ENCODE results near the gene FHIP1A. TPM values are rescaled to one million over a fixed set of nuclear protein-coding genes. Genes with fewer than 3 reads are reported as not detected.
A peak's percentile ranks its signal among the peaks of the same experiment; 100 is the strongest.

Gene FHIP1A
- polyA plus RNA-seq, 3 donors = 0.01 TPM; not detected in 2

DNA sequence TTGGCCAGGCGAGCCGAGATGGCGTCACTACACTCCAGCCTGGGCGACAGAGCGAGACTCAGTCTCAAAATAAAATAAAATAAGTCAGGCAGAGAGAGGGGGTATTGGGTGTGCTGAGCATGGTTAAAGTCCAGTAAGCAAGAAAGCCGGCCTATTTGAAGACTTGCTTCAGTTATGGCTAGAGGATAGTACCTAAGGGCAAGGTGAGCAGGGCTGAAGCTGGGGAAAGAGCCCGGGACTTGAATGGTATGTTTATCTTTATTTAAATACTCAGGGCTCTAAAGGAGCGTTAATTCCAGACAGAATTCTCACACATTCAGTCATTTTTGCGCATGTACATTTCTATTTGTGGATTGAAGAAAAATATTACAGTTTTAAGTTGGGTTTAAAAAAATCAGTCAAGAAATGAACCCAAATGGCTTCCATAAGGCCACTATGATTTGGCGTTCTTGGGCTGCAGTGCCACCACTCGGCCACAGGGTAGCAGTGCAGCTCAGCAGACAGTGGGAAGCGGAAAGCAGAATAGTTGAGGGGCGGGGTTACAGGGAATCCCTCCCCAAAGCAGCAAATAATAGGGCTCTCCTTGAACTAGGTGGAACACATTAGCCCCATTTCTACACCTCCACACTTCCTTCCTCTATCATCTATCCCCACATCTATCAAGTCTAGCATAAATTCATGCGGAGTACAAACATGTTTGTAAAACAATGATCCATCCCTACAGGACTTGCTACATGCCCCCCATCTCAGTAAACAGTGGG, 46.4 kb upstream of the FHIP1A start:
- DNase-seq = peak; percentile 49 to 65 (median 63)
- no peaks in the 10 kb centered on the region for H3K27me3 ChIP-seq (ENCODE audit: control insufficient read depth in 2 of 2, insufficient read depth in 2 of 2, low read length in 2 of 2)
- TF ChIP-seq, protein P1, sequence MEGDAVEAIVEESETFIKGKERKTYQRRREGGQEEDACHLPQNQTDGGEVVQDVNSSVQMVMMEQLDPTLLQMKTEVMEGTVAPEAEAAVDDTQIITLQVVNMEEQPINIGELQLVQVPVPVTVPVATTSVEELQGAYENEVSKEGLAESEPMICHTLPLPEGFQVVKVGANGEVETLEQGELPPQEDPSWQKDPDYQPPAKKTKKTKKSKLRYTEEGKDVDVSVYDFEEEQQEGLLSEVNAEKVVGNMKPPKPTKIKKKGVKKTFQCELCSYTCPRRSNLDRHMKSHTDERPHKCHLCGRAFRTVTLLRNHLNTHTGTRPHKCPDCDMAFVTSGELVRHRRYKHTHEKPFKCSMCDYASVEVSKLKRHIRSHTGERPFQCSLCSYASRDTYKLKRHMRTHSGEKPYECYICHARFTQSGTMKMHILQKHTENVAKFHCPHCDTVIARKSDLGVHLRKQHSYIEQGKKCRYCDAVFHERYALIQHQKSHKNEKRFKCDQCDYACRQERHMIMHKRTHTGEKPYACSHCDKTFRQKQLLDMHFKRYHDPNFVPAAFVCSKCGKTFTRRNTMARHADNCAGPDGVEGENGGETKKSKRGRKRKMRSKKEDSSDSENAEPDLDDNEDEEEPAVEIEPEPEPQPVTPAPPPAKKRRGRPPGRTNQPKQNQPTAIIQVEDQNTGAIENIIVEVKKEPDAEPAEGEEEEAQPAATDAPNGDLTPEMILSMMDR (IDR thresholded peaks at IDR 0.05) = peak; percentile 84
- no peak overlapping the region for H3K27ac ChIP-seq (ENCODE audit: low read depth in 1 of 2, low read length in 2 of 2)
- intact Hi-C loops (cut with micrococcal nuclease) = no loop called here
- no peak overlapping the region for H3K27ac Mint-ChIP-seq
- no peak overlapping the region for H3K4me3 ChIP-seq (replicated peaks in 1 of 3; ENCODE audit: low read depth in 2 of 3, low read length in 3 of 3)
- H3K4me1 Mint-ChIP-seq = no peaks in the 10 kb centered on the region
- no peaks in the 10 kb centered on the region for H3K36me3 Mint-ChIP-seq
- no peak overlapping the region for H3K4me2 ChIP-seq (replicated peaks; ENCODE audit: extremely low read depth, low read length, poor library complexity, severe bottlenecking)
- H3K36me3 ChIP-seq (replicated peaks in 1 of 2; ENCODE audit: control insufficient read depth in 1 of 2, insufficient read depth in 2 of 2, low read length in 2 of 2) = no peaks in the 10 kb centered on the region
- H3K4me3 Mint-ChIP-seq = no peak overlapping the region
- no peaks in the 10 kb centered on the region for H3K9me3 ChIP-seq (replicated peaks in 1 of 2; ENCODE audit: control insufficient read depth in 1 of 2, insufficient read depth in 1 of 2, low read length in 2 of 2)
- peaks cover 2 to 3% (median 3%) of the 10 kb centered on the region in 3 donors for H3K27me3 Mint-ChIP-seq (ENCODE audit: low read depth in 3 of 3)
- no peaks in the 10 kb centered on the region for H3K4me1 ChIP-seq (ENCODE audit: control insufficient read depth in 1 of 2, insufficient read depth in 2 of 2, low read length in 2 of 2)
- no peaks in the 10 kb centered on the region for H3K79me2 ChIP-seq (ENCODE audit: insufficient read depth, low read length)
- H3K9me3 Mint-ChIP-seq = no peaks in the 10 kb centered on the region
- H3K9ac ChIP-seq (ENCODE audit: insufficient read depth, low read length, poor library complexity, severe bottlenecking) = no peak overlapping the region
- 33% methylated on average over 1 of the region's 14 CpGs for WGBS (ENCODE audit: insufficient coverage)
- H4K20me1 ChIP-seq (ENCODE audit: insufficient read depth, low read length) = no peaks in the 10 kb centered on the region
- no peak overlapping the region for H2AFZ ChIP-seq (ENCODE audit: insufficient read depth, low read depth, low read length, poor library complexity, severe bottlenecking)

- Histone ChIP-seq H4K20me1 (ENCODE audit: insufficient read depth, low read length) (no peaks in the 10 kb centered on the region), H3K9ac (ENCODE audit: insufficient read depth, low read length, poor library complexity, severe bottlenecking) (no peak overlapping the region), H3K27me3 (ENCODE audit: control insufficient read depth in 2 of 2, insufficient read depth in 2 of 2, low read length in 2 of 2) (no peaks in the 10 kb centered on the region), H3K36me3 (replicated peaks in 1 of 2; ENCODE audit: control insufficient read depth in 1 of 2, insufficient read depth in 2 of 2, low read length in 2 of 2) (no peaks in the 10 kb centered on the region), H3K4me2 (replicated peaks; ENCODE audit: extremely low read depth, low read length, poor library complexity, severe bottlenecking) (no peak overlapping the region), H3K27ac (ENCODE audit: low read depth in 1 of 2, low read length in 2 of 2) (no peak overlapping the region), H3K4me3 (replicated peaks in 1 of 3; ENCODE audit: low read depth in 2 of 3, low read length in 3 of 3) (no peak overlapping the region), H3K4me1 (ENCODE audit: control insufficient read depth in 1 of 2, insufficient read depth in 2 of 2, low read length in 2 of 2) (no peaks in the 10 kb centered on the region), H3K79me2 (ENCODE audit: insufficient read depth, low read length) (no peaks in the 10 kb centered on the region), H2AFZ (ENCODE audit: insufficient read depth, low read depth, low read length, poor library complexity, severe bottlenecking) (no peak overlapping the region), H3K9me3 (replicated peaks in 1 of 2; ENCODE audit: control insufficient read depth in 1 of 2, insufficient read depth in 1 of 2, low read length in 2 of 2) (no peaks in the 10 kb centered on the region)
- Mint-ChIP-seq H3K27me3 (ENCODE audit: low read depth in 3 of 3) (peaks cover 3 to 8% (median 4%) of the 10 kb centered on the region in 3 donors), H3K9me3 (peaks cover 0 to 7% (median 5%) of the 10 kb centered on the region in 7 donors), H3K4me1 (no peaks in the 10 kb centered on the region), H3K36me3 (no peaks in the 10 kb centered on the region), H3K4me3 (no peak overlapping the region), H3K27ac (no peak overlapping the region)
- no peak for DNase-seq
- TF ChIP-seq, protein P1 (IDR thresholded peaks at IDR 0.05) = no peak
- no CpG with 5 or more reads among the region's 1 CpG for WGBS (ENCODE audit: insufficient coverage)
- intact Hi-C loops (cut with micrococcal nuclease) = no loop called here
Measured at GRCh38 chr4:151376540-151376939, 32.4 kb upstream of the FHIP1A start.
